Measurements from ENCODE around the gene PHF2. TPM values are rescaled to one million over a fixed set of nuclear protein-coding genes. Genes with fewer than 3 reads are reported as not detected.

Gene PHF2
- polyA plus RNA-seq, 4 donors = 41.7 to 43.9 (median 43.0) TPM

DNA sequence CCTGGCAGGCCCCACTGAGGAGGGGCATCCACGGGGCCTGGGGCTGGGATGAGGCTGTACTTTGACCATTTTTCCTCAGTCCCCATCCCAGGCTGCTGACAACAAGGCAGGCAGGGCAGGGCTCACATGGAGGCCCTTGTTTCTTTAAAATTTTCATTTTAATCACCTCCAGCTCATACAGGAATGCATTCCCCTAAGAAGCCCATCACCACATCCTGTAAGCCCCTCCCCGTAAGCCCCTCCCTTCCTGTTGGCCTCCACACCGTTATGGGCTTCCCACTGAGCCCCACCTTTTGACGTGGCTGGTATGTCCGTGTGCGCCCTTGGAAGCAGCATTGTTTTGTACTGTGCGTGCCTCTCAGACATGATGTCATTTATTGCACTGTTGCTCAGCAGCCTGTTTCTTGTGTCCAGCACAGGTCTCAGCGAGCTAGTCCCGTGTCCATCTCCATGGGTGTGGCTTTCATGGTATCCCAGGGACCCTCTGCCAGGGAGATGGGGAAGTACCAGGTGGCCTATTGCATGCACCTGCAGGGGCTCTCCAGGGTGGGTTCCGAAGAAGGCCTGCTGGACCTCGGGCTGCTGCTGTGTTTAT, 22.4 kb downstream of the PHF2 start:
- DNase-seq (ENCODE audit: low read depth in 4 of 4, low spot score in 3 of 4) = no peak

DNA sequence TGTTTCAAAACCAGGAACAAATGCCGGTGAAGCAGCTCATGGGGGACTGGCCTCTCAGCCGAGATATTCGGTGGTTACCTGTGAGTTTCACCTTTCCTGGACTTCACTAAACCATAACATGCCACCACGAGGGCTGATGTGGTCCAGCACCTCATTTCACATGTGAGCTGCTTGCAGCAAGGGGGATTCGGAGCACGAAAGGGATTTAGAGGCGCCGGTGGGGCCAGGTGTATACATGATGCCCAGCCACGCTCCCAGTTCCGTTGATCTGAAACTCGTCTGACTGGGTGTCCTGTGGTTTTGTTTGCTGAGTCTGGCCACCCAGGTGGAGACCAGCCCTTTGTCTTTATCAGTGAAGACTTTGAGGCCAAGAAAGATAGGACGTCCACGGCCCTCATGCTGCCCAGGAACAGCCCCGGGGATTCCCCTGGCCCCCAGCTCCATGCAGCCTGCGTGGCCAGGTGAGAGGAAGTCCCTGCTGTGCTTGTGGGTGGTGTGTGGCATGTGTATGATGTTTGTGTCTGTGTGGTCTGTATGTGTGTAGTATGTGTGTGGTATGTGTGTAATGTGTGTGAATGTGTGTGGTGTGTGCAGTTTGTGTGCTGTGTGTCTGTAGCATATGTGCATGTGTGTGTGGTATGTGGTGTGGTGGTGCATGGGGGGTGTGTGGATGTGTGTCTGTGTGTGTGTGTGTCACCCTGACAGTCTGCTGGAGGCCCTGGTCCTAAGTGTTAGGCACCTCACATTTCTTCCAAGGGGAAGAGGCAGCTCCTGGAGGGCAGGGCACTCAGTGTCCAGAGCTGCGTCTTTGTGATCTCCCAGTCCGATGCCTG, 23.4 kb downstream of the PHF2 start:
- no peak for DNase-seq (ENCODE audit: low read depth in 4 of 4, low spot score in 3 of 4)

- no peak for DNase-seq (ENCODE audit: low read depth in 4 of 4, low spot score in 3 of 4)
Measured at GRCh38 chr9:93600504-93600903, 24.1 kb downstream of the PHF2 start.

DNA sequence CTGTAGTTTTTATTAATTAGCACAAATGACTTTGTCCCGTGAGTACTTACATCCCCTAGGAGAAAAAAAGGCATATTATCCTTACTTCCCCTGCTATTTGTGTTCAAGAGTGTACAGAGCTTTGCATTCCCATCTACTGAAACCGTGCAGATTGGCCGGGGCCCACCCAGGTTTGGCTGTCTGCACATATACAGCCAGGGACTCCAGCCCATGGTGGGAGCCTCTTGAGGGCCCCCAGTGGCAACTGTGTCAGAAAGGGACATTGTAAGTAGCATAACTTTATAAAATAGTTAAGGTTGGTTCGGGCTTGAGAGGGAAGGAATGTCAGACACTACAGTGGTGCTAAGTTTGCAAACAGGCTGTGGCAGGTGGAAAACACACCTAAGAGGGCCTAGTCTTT, 24.7 kb downstream of the PHF2 start:
- no peak for DNase-seq (ENCODE audit: low read depth in 4 of 4, low spot score in 3 of 4)

DNA sequence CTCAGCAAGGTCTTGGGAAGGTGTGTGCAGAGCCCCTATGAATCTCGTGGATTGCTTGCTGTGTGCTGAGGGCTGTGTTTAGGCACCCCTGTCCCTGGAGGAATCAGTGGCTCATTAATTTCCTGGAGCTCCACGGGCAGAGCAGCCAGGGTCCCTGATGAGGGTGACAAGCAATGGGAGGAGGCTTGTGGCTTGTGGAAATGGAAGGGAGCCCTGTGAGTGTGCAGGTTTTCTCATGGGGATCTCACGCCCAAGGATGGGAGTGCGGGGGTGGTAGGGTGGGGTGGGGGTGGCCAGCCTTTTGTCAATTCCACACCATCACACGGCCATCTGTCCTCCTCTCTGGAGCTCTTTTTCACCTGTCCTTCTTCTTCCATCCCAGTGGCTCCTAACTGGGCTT, 25.3 kb downstream of the PHF2 start:
- DNase-seq (ENCODE audit: low read depth in 4 of 4, low spot score in 3 of 4) = no peak

- DNase-seq (ENCODE audit: low read depth in 4 of 4, low spot score in 3 of 4) = no peak
Measured at GRCh38 chr9:93603011-93603410, 26.6 kb downstream of the PHF2 start.

DNA sequence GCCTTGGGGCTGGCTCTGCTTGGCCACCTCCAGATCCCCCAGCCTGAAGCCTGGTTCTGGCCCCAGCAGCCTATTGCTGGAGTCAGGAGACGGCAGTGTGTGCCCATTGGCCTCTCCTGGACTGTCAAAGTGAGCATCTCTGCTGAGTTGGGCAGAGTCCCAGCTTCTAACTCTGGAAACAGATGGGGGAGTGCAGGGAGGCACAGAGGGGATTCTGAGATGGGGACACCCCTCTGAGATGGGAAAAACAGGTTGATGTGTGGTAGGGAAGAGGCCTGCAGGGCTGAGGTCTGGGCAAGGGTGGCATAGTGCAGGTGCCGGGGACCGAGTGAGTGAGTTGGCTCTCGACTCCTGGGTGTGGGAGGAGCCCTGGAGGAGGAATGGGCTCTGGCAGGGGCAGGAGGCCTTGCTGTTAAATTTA, 27.5 kb downstream of the PHF2 start:
- DNase-seq (ENCODE audit: low read depth in 4 of 4, low spot score in 3 of 4) = no peak

DNA sequence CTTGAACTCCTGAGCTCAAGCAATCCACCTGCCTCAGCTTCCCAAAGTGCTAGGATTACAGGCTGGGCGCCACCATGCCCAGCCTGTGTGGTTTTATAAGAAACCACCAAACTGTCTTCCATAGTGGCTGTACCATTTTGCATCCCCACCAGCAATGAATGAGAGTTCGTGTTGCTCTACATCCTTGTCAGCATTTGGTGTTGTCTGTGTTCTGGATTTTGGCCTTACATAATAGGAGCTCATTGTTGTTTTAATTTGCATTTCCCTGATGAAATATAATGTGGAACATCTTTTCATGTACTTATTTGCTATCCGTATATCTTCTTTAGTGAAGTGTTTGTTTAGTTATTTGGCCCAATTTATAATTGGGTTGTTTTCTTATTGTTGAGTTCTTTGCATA, 29.8 kb downstream of the PHF2 start:
- DNase-seq (ENCODE audit: low read depth in 4 of 4, low spot score in 3 of 4) = no peak

DNA sequence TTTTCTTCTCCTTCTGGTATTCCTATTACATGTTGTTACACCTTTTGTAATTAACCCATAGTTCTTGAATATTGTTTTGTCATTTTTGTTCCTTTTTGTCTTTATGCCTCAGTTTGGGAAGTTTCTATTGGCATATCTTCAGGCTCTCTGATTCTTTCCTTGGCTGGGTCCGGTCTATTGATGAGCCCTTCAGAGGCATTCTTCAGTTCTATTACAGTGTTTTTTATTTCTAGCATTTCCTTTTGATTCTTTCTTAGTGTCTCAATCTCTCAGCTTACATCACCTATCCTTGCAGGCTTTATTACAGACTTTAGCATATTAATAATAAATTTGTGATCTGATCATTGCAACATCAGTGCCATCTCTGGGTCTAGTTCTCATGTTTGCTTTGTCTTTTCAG, 33.8 kb downstream of the PHF2 start:
- DNase-seq (ENCODE audit: low read depth in 4 of 4, low spot score in 3 of 4) = no peak

DNA sequence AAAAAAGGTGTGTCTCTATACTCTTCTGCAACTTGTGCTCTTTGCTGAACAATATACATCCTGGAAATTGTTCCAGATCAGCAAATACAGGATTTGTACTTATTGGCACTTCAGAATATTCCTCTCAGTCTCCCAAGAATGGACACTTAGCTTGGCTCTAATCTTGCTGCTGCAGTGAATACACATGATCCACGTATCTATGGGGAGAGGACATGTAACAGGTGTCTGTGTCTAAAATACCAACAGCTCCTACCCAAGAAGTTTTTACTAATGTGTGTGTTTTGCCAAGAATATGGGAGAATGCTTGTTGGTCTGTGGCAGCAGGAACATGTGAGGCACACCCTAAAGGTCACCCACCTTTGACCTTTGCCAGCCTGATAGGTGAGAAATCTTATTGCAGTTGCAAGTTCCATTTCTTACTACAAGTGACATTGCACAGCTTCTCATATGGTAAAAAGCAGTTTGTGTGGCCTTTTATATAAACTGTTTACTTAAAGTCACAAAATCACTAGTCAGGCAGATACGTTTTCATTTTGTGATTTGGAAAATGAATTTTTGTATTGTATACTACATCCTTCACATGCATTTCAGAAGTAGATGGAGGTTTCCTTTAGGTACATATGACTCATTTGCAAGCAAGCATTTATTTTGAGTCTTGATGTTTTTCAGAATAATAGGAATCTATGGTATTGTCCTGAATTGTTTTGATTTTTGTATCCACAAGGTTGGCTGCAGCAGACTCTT, 35.8 kb downstream of the PHF2 start:
- DNase-seq (ENCODE audit: low read depth in 4 of 4, low spot score in 3 of 4) = no peak

- DNase-seq (ENCODE audit: low read depth in 4 of 4, low spot score in 3 of 4) = no peak
Measured at GRCh38 chr9:93612796-93613154, 36.4 kb downstream of the PHF2 start.

DNA sequence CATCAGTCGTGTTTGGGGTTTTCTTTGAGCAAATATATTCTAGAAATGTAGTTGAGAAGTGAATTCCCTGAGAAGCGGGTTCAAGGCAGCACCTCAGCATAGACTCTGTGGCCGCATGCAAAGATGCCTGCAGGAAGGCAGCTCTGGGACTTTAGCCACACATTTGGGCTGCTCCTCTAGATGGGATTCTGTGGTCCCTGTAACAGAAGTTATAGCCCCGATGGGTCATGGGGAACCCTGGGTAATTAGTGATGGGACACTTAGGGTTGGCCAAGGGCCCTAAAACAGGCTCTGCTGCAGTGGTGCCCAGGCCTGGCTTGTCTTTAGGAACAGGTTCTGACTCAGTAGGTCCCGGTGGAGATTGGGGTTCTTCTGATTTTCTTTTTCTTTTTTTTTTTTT, 36.8 kb downstream of the PHF2 start:
- DNase-seq (ENCODE audit: low read depth in 4 of 4, low spot score in 3 of 4) = no peak

GRCh38 chr9:93613791-93614190, 37.4 kb downstream of the PHF2 start:
- DNase-seq (ENCODE audit: low read depth in 4 of 4, low spot score in 3 of 4) = no peak

DNA sequence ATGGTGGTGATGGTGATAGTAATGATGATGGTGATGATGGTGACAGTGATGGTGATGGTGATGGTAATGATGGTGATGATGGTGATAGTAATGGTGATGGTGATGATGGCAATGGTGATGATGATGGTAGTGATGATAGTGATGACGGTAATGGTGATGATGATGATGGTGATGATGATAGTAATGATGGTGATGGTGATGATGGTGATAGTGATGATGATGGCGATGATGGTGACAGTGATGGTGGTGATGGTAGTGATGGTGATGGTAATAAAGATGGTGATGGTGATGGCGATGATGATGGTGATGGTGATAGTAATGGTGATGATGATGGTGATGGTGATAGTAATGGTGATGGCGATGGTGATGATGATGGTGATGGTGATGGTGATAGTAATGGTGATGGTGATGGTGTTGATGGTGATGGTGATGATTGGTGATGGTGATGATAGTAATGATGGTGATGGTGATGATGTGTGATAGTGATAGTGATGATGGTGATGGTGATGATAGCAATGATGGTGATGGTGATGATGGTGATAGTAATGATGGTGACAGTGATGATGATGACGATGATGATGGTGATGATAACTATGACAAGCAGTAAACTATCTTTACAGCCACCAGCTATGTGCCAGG, 38.6 kb downstream of the PHF2 start:
- no peak for DNase-seq (ENCODE audit: low read depth in 4 of 4, low spot score in 3 of 4)

DNA sequence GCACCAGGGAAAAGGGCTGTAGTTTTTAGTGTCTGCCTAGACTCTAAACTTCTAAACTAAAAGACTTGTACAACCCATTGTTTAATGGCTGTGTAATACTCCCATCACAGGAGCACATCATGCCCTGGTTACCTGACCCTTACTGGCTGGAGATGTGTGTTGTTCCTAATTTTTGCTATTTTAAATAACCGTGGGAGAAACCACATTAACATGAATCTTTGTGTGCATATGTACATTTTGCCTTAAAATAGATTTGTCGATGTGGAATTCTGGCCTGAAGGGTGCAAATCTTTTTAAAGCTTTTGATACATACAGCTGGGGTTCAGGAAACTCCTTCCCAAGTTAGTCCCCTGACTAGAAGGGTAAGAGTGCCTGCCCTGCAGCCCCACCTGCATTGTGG, 39.7 kb downstream of the PHF2 start:
- DNase-seq (ENCODE audit: low read depth in 4 of 4, low spot score in 3 of 4) = no peak

- DNase-seq (ENCODE audit: low read depth in 4 of 4, low spot score in 3 of 4) = no peak
Measured at GRCh38 chr9:93617273-93617672, 40.9 kb downstream of the PHF2 start.

DNA sequence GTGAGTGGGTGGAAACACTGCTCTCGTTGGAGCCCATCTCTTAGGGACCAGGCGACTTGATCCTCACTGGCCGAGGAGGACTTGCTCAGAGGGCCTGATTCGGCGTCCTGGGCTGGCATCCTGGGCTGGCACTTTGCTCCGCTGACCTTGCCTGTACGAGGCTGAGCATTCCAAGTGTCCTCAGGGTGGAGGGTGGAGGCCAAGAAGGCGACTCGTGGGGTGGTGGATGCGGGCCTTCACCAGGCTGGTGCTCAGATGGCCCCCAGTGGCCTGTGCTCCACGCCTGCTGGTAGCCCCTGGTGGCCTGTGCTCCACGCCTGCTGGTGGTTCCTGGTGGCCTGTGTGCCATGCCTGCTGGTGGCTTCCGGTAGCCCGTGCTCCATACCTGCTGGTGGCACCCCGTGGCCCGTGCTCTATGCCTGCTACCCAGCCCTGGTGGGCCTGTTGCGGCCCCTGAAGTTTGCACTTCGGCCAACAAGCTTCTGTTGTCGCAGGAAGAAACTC, 42.9 kb downstream of the PHF2 start:
- no peak for DNase-seq (ENCODE audit: low read depth in 4 of 4, low spot score in 3 of 4)

DNA sequence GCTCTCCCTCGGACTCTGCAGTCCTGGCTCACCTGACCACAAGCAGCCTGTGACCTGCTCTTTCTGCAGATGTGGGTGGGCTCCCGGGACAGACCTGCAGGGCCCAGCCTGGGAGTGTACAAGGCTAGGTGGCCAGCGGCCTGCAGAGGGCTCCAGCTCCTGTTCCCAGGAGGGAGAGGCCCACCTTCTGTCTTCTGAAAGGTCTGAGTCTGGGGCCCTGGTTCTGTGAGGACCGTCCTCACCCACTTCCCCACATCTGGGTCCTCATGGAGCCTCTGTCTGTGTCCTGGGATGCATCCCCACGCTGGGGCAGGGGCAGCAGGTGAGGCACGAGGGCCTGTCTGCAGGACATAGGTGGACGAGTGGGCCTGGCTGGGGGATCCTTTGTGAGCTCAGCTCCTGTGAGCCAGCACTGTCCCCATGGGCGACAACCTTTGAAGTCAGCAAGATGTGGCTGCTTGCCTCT, 43.7 kb downstream of the PHF2 start:
- no peak for DNase-seq (ENCODE audit: low read depth in 4 of 4, low spot score in 3 of 4)

- DNase-seq (ENCODE audit: low read depth in 4 of 4, low spot score in 3 of 4) = no peak
Measured at GRCh38 chr9:93620881-93621820, 44.8 kb downstream of the PHF2 start.

- DNase-seq (ENCODE audit: low read depth in 4 of 4, low spot score in 3 of 4) = no peak
Measured at GRCh38 chr9:93621922-93622321, 45.5 kb downstream of the PHF2 start.
